HCT116 (cell line): Measurements from ENCODE around the gene ELK4. TPM values are rescaled to one million over a fixed set of nuclear protein-coding genes. Genes with fewer than 3 reads are reported as not detected.

Experiments used
- ATAC-seq: fragments of 200-7000 bp; cut with Tn5 transposase; 2 replicates; pipeline ENCODE4 v1.9.1; 2020; ENCODE audit warnings: mild to moderate bottlenecking, moderate library complexity
- BruUV-seq: library from RNA; stranded (reverse); fragments of 400-500 nt; replicated peaks from 2 replicates; lab custom pipeline; 2021; lab: Mats Ljungman, UMichigan
- CTCF ChIA-PET: fragments of 300-600 bp; sonication (Branson Sonifier 250); formaldehyde crosslinking; loops from one replicate; lab custom pipeline; 2021; ENCODE audit warnings: antibody characterized with exemption; lab: Charles Lee
- POLR2A ChIA-PET: fragments of 300-600, 350-600 bp; sonication (Branson Sonifier 250); formaldehyde crosslinking; loops from one replicate; lab custom pipeline; 2021; ENCODE audit warnings: antibody characterized with exemption; lab: Charles Lee
- RAD21 ChIA-PET, 2 experiments: fragments of 300-600 bp; sonication (Branson Sonifier 250); formaldehyde crosslinking; loops; one replicate each; lab custom pipeline; 2023; ENCODE audit warnings: low total read pairs in 2 of 2; ENCODE audit not compliant: uncharacterized antibody in 2 of 2, unreplicated experiment in 2 of 2, low non-redundant PET in 1 of 2; lab: Charles Lee
- DNase-seq: peaks from one replicate; pipeline ENCODE4 v3.0.0-alpha.2; 2010; ENCODE audit warnings: low read depth, low spot score
- H2AFZ ChIP-seq: fragments of 200-600 bp; shearing (Covaris generic), sonication (generic); 2 replicates; pipeline ENCODE4 v1.6.1; 2017; ENCODE audit warnings: low read depth, mixed run types, mixed read lengths, antibody characterized with exemption, low read length; ENCODE audit not compliant: poor library complexity, severe bottlenecking
- H3K27ac ChIP-seq: 2 replicates; pipeline ENCODE4 v1.5.1; 2012; ENCODE audit warnings: low read depth, low read length
- H3K27me3 ChIP-seq: fragments of 200-600 bp; sonication (generic); 2 replicates; pipeline ENCODE4 v1.6.1; 2016; ENCODE audit warnings: mixed run types, low read length, mixed read lengths; ENCODE audit not compliant: insufficient read depth
- H3K36me3 ChIP-seq, 2 experiments: fragments of 200-500 bp in 1 of 2; fragments of 200-600 bp in 1 of 2; sonication (Bioruptor generic) in 1 of 2; sonication (generic) in 1 of 2; 2 replicates each; pipeline versions ENCODE4 v1.5.1 to v1.6.1; 2014 to 2016; ENCODE audit warnings: low read length in 2 of 2, inconsistent platforms in 1 of 2, mixed read lengths in 1 of 2, mixed run types in 1 of 2; ENCODE audit not compliant: insufficient read depth in 2 of 2, control insufficient read depth in 1 of 2
- H3K4me1 ChIP-seq, 2 experiments: fragments of 200-600 bp in 1 of 2; sonication (generic) in 1 of 2; 2 replicates each; pipeline versions ENCODE4 v1.5.1 to v1.6.1; 2012 to 2017; ENCODE audit warnings: low read length in 2 of 2, inconsistent platforms in 1 of 2, mild to moderate bottlenecking in 1 of 2, mixed read lengths in 1 of 2, mixed run types in 1 of 2, moderate library complexity in 1 of 2; ENCODE audit not compliant: insufficient read depth in 2 of 2, control insufficient read depth in 1 of 2
- H3K4me2 ChIP-seq: fragments of 200-600 bp; sonication (generic); 2 replicates; pipeline ENCODE4 v1.6.1; 2017; ENCODE audit warnings: mixed run types, low read length, mixed read lengths
- H3K4me3 ChIP-seq, 2 experiments: fragments of 200-600 bp in 1 of 2; sonication (generic) in 1 of 2; replicated peaks in 1 of 2; 2 replicates each; pipeline ENCODE4 v1.5.1; 2011 to 2016; ENCODE audit warnings: low read length in 2 of 2, control low read depth in 1 of 2, low read depth in 1 of 2, mild to moderate bottlenecking in 1 of 2, mixed read lengths in 1 of 2, mixed run types in 1 of 2
- H3K79me2 ChIP-seq: fragments of 200-600 bp; sonication (generic); 2 replicates; pipeline ENCODE4 v1.6.1; 2017; ENCODE audit warnings: mild to moderate bottlenecking, mixed run types, low read length, moderate library complexity, mixed read lengths; ENCODE audit not compliant: insufficient read depth
- H3K9ac ChIP-seq: fragments of 200-600 bp; sonication (generic); 2 replicates; pipeline ENCODE4 v1.6.1; 2016; ENCODE audit warnings: low read length, mixed read lengths
- H3K9me2 ChIP-seq: fragments of 200-600 bp; sonication (generic), shearing (Covaris generic); 2 replicates; pipeline ENCODE4 v1.6.1; 2017; ENCODE audit warnings: mixed run types, mild to moderate bottlenecking, moderate library complexity; ENCODE audit not compliant: insufficient read depth
- H3K9me3 ChIP-seq, 2 experiments: fragments of 200-500 bp in 1 of 2; fragments of 200-600 bp in 1 of 2; sonication (Bioruptor generic) in 1 of 2; sonication (generic) in 1 of 2; 2 replicates each; pipeline ENCODE4 v1.6.1; 2014 to 2017; ENCODE audit warnings: low read length in 2 of 2, mixed read lengths in 2 of 2, inconsistent platforms in 1 of 2, low read depth in 1 of 2, mild to moderate bottlenecking in 1 of 2, mixed run types in 1 of 2, moderate library complexity in 1 of 2; ENCODE audit not compliant: control insufficient read depth in 1 of 2, insufficient read depth in 1 of 2
- H4K20me1 ChIP-seq: fragments of 200-600 bp; sonication (generic), shearing (Covaris generic); 2 replicates; pipeline ENCODE4 v1.6.1; 2017; ENCODE audit warnings: mixed run types, mild to moderate bottlenecking, moderate library complexity; ENCODE audit not compliant: insufficient read depth
- CEBPB ChIP-seq: IDR thresholded peaks from 2 replicates; pipeline ENCODE4 v1.6.1; 2012; ENCODE audit warnings: low read depth
- EGR1 ChIP-seq: IDR thresholded peaks from 2 replicates; pipeline ENCODE4 v1.6.1; 2012; ENCODE audit warnings: low read depth
- ELF1 ChIP-seq: IDR thresholded peaks from 2 replicates; pipeline ENCODE4 v1.6.1; 2012; ENCODE audit warnings: low read depth, borderline replicate concordance
- EZH2 ChIP-seq: fragments of 200-600 bp; sonication (generic); IDR thresholded peaks from 2 replicates; pipeline ENCODE4 v1.6.1; 2017; ENCODE audit warnings: antibody characterized with exemption, mixed run types
- EZH2phosphoT487 ChIP-seq: fragments of 200-600 bp; IDR thresholded peaks from 2 replicates; pipeline ENCODE4 v1.6.1; 2018; ENCODE audit warnings: antibody characterized with exemption, borderline replicate concordance
- JUND ChIP-seq: IDR thresholded peaks from 2 replicates; pipeline ENCODE4 v1.6.1; 2012
- POLR2A ChIP-seq: IDR thresholded peaks from 2 replicates; pipeline ENCODE4 v1.7.0; 2011; ENCODE audit warnings: borderline replicate concordance; ENCODE audit not compliant: insufficient read depth, insufficient read length; ENCODE audit errors: extremely low read depth
- POLR2AphosphoS5 ChIP-seq: IDR thresholded peaks from 2 replicates; pipeline ENCODE4 v1.6.1; 2011; ENCODE audit warnings: mild to moderate bottlenecking, low read depth, low read length, moderate library complexity
- RAD21 ChIP-seq: IDR thresholded peaks from 2 replicates; pipeline ENCODE4 v1.6.1; 2012; ENCODE audit warnings: low read depth, mild to moderate bottlenecking
- REST ChIP-seq: IDR thresholded peaks from 2 replicates; pipeline ENCODE4 v1.6.1; 2012; ENCODE audit warnings: low read depth
- SIN3A ChIP-seq: IDR thresholded peaks from 2 replicates; pipeline ENCODE4 v1.6.1; 2012; ENCODE audit warnings: low read depth
- SP1 ChIP-seq: IDR thresholded peaks from 2 replicates; pipeline ENCODE4 v1.6.1; 2012; ENCODE audit warnings: low read depth
- ZBTB33 ChIP-seq: IDR thresholded peaks from 2 replicates; pipeline ENCODE4 v1.6.1; 2011; ENCODE audit warnings: mild to moderate bottlenecking, low read length, moderate library complexity; ENCODE audit not compliant: insufficient replicate concordance; ENCODE audit errors: extremely low read depth
- ZFX ChIP-seq: fragments of 450-650 bp; IDR thresholded peaks from 2 replicates; pipeline ENCODE4 v1.6.1; 2017
- intact Hi-C: fragments of 100-400 bp; cut with micrococcal nuclease; formaldehyde crosslinking; loops from 2 replicates; pipeline ENCODE4 v1.10.0; 2022
- total RNA-seq: library from RNA; stranded (reverse); gene quantifications from one replicate; pipeline ENCODE4 v1.2.1, GENCODE V29; 2021; ENCODE audit not compliant: unreplicated experiment

The ELK4 gene
- total RNA-seq, 1 experiment from 2014 or later, result 46.2 TPM

GRCh38 chr1:205582471-205583291 is 49.1 kb downstream of the ELK4 start (continued):
- no peak for TF ChIP-seq RAD21
- no peak for TF ChIP-seq ZBTB33
- no peak for TF ChIP-seq SIN3A
- TF ChIP-seq EZH2phosphoT487, result no peak

GRCh38 chr1:205582046-205582445 is 49.8 kb downstream of the ELK4 start:
- H4K20me1 ChIP-seq, result no peaks in the 10 kb centered on the region
- H3K79me2 ChIP-seq, result no peaks in the 10 kb centered on the region
- no peak overlapping the region for H3K27ac ChIP-seq
- H3K36me3 ChIP-seq, result no peaks in the 10 kb centered on the region
- H3K9ac ChIP-seq, result no peak overlapping the region
- TF ChIP-seq ZBTB33 (no peak), POLR2AphosphoS5 (no peak), CEBPB (no peak), SIN3A (no peak), EZH2 (no peak), JUND (no peak), ELF1 (no peak), ZFX (no peak), EGR1 (no peak), SP1 (no peak), RAD21 (no peak), REST (no peak), POLR2A (no peak)
- no peak overlapping the region for H2AFZ ChIP-seq
- ChIA-PET RAD21 (no interaction called here), POLR2A (no interaction called here), CTCF (no interaction called here)
- no TSS peak for BruUV-seq
- ATAC-seq (no peak), DNase-seq (no peak)
- peaks cover 11% of the 10 kb centered on the region; the same call in 1 of the 2 replicates for H3K27me3 ChIP-seq
- no peak overlapping the region for H3K4me3 ChIP-seq
- intact Hi-C loops, result no loop called here
- no peak overlapping the region for H3K4me2 ChIP-seq
- H3K4me1 ChIP-seq, result no peaks in the 10 kb centered on the region
- no peaks in the 10 kb centered on the region for H3K9me2 ChIP-seq
- no peaks in the 10 kb centered on the region for H3K9me3 ChIP-seq
